Measurements from ENCODE around the gene THBD. TPM values are rescaled to one million over a fixed set of nuclear protein-coding genes. Genes with fewer than 3 reads are reported as not detected.

The THBD gene
- total RNA-seq, 1 donor from 2014 or later: 5.8 TPM

- H3K27ac Mint-ChIP-seq: no peak overlapping the region
- TF ChIP-seq CTCF (conservative IDR thresholded peaks at IDR 0.05): no peak
- H3K9me3 Mint-ChIP-seq: no peaks in the 10 kb centered on the region
- H3K36me3 Mint-ChIP-seq: no peaks in the 10 kb centered on the region
- no peak overlapping the region for H3K4me3 Mint-ChIP-seq
- DNase-seq (ENCODE audit: extremely low spot score, unreplicated experiment): no peak
- H3K4me1 Mint-ChIP-seq (ENCODE audit: unreplicated experiment): peaks cover 14% of the 10 kb centered on the region
- peaks cover 37% of the 10 kb centered on the region for H3K27me3 Mint-ChIP-seq
Observed at GRCh38 chr20:23091721-23092383, 42.4 kb upstream of the THBD start.

GRCh38 chr20:23090878-23091277 lies 41.4 kb upstream of the THBD start:
- H3K4me3 Mint-ChIP-seq: no peak overlapping the region
- peaks cover 18% of the 10 kb centered on the region for H3K4me1 Mint-ChIP-seq (ENCODE audit: unreplicated experiment)
- H3K27me3 Mint-ChIP-seq: peaks cover 39% of the 10 kb centered on the region
- H3K36me3 Mint-ChIP-seq: no peaks in the 10 kb centered on the region
- TF ChIP-seq CTCF (conservative IDR thresholded peaks at IDR 0.05): no peak
- H3K27ac Mint-ChIP-seq: no peak overlapping the region
- DNase-seq (ENCODE audit: extremely low spot score, unreplicated experiment): no peak
- no peaks in the 10 kb centered on the region for H3K9me3 Mint-ChIP-seq

GRCh38 chr20:23090147-23090546 lies 40.7 kb upstream of the THBD start:
- Mint-ChIP-seq H3K4me3 (no peak overlapping the region), H3K27me3 (peaks cover 38% of the 10 kb centered on the region), H3K4me1 (ENCODE audit: unreplicated experiment) (peaks cover 18% of the 10 kb centered on the region), H3K27ac (no peak overlapping the region), H3K9me3 (no peaks in the 10 kb centered on the region), H3K36me3 (no peaks in the 10 kb centered on the region)
- no peak for DNase-seq (ENCODE audit: extremely low spot score, unreplicated experiment)
- TF ChIP-seq CTCF (conservative IDR thresholded peaks at IDR 0.05): no peak

GRCh38 chr20:23088866-23089265 lies 39.4 kb upstream of the THBD start:
- Mint-ChIP-seq H3K4me1 (ENCODE audit: unreplicated experiment) (peaks cover 18% of the 10 kb centered on the region), H3K9me3 (no peaks in the 10 kb centered on the region), H3K27me3 (peaks cover 34% of the 10 kb centered on the region), H3K27ac (no peak overlapping the region), H3K4me3 (no peak overlapping the region), H3K36me3 (no peaks in the 10 kb centered on the region)
- TF ChIP-seq CTCF (conservative IDR thresholded peaks at IDR 0.05): no peak
- no peak for DNase-seq (ENCODE audit: extremely low spot score, unreplicated experiment)

- Mint-ChIP-seq H3K4me3 (no peak overlapping the region), H3K9me3 (no peaks in the 10 kb centered on the region), H3K36me3 (no peaks in the 10 kb centered on the region), H3K27ac (no peak overlapping the region), H3K4me1 (ENCODE audit: unreplicated experiment) (peaks cover 26% of the 10 kb centered on the region), H3K27me3 (peaks cover 29% of the 10 kb centered on the region)
- no peak for DNase-seq (ENCODE audit: extremely low spot score, unreplicated experiment)
- TF ChIP-seq CTCF (conservative IDR thresholded peaks at IDR 0.05): no peak
Observed at GRCh38 chr20:23087587-23088251, 38.2 kb upstream of the THBD start.

All from type B pancreatic cell (in vitro differentiated cells).